ENCODE results near the gene UGGT1.
"Not testable (repeated sequence)": the region's sequence is repeated elsewhere in the genome, so short reads cannot be mapped to it uniquely, and the experiment has no call there.

Gene UGGT1

DNA sequence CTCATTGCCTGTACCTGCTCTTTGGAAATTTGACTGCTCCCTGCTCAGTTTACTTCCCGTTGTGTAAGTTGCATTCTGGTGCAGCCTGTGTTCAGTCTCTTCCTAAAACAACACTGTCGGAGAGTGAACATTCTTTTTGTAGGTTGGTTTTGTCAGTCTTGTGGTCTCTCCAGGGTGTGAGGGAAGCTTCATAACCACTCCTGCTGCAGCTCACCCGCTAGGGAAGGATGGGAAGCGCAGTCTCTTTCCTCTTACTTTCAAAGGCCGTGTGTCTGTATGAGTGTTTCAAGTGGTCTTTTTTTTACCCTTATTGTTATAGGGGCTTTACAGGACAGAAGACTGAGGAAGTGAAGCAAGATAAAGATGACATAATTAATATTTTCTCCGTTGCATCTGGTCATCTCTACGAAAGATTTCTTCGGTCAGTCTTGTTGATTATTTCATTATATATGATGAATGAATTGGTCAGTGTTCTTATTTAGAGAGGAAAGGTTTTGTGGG is 87.2 kb downstream of the UGGT1 start:
- DNase-seq (ENCODE audit: low read depth) = no peak

DNA sequence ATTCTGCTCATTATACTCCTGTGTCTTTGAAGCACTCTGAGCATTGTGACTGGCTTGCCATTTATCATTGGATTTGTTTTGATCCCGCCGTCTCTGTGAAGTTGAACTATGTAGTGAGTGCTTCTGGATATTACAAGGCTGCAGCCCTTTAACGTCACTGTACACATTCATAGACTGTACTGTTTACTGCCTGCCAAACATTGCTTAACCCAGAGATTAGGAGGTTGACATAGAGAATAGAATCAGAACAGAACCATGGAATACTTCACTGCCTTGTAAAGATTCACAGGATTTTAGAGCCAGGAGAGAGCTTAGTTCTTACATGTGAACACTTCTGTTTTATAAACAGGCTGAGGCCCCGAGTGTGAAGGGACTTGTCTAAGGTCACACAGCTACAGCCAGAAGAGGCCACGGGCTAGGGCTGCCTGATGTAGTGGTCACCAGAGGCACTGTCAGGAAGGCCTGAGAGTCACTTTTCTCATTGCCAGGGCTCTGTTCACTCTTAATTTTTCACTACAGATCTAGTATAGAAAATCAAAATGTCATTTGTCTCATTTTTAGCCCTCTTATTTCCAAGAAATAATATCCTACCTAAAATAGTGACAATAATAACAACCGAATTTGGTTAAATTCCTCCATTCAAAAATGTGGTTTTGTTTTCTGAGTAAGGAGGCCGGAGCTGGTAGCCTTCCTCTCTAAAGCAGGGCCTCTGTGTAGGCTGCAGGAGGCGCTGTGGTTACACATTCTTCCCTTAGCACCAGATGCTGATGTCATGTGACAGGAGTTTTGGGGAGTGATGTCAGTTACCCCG is 87.9 kb downstream of the UGGT1 start:
- peak; percentile 12 for DNase-seq (ENCODE audit: low read depth)

DNA sequence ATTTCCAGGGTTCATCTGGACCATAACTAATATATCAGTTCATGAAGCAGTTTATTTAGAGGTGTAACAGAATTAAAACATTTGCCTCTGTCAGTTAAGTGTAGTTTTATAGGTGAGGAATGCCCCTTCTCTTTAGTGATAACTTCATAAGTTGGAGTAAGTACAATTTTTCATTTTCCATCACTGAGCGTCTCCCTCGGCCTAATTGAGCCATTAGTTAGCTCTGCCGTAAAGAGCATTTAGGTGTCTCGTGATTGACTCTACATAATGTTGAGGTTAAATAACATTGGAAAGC is 88.4 kb downstream of the UGGT1 start:
- no peak for DNase-seq (ENCODE audit: low read depth)

DNA sequence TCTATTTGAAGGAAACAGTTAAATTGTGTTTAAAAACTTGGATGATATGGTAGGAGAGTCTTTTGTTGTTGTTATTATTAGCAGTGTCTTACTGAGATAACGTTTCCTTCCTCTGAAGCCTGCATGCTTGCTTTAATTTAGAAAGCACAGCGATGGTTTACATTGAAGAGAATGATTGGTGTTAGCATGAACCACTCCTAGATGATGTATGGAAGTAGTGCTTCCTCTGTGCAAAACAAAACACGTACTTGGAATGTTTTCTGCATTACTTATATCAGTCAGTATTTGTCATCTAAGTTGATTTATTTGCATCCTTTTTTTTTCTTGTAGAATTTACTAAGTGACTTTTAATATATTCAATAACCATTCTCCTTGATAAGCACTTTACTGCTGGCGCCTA is 89.0 kb downstream of the UGGT1 start:
- DNase-seq (ENCODE audit: low read depth) = no peak

DNA sequence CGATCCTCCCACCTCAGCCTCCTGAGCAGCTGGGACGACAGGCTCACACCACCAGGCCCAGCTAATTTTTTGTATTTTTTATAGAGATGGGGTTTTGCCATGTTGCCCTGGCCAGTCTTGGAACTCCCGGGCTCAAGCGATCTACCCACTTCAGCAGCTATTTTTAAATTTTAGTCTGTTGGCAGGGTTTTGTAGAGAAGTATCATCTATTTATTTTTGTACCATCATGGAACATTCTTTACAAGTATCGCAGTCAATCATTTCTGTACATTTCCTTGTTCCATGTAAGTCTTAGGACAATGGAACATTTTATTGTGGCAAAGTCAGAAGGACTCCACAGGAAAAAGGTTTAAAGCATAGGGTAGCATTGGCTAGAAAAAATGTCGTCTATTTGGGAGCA is 94.6 kb downstream of the UGGT1 start:
- no peak for DNase-seq (ENCODE audit: low read depth)

DNA sequence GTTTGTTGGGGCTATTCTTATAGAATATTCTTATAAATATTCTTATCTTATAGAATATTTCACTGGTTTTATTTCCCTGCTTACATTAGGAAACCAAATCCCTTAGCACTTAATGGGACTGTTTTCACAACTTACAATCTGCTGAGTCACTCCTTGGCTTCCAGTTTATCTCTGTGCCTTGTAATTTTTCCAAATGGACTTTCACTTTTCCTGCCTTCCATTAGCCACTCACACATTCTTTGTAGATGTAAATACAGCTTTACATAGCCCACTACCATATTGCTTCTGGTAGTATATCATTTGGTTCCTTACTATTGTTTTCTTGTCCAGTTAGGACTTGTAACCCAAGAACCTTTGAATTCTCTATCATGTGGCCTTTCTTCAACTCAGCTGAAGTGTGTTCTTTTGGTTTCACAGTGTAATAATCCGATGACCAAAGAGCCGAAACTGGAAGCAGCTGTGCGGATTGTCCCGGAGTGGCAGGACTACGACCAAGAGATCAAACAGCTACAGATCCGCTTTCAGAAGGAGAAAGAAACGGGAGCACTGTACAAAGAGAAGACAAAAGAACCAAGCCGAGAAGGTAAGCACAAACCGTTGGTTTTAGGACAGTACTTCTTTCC is 96.1 kb downstream of the UGGT1 start:
- DNase-seq (ENCODE audit: low read depth) = no peak

DNA sequence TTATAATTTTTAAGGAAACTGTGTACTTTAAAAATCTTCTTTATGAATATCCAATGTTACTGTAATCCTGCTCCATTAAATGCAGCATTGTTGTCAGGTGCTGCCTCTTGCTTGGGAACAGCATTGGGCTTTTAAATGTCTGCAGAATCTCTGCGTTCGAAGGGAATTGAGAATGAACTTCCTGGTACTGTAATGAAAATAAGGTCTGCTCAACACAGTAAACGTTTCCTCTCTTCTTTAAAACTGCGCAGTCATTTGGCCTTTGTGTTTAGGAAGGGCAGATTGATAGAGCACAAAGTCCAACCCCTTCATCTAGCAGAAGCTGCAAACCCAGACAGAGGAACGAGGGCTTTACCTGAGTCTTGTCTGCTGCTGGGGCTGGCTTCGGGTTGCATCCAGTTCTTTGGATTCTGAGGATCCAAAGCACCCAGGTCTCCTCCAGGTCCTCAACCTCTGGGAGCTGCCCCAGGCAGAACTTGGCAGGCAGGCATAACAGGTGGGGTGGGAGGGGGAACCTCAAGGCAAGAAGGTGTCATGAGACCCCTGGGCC is 104.5 kb downstream of the UGGT1 start:
- no peak for DNase-seq (ENCODE audit: low read depth)

DNA sequence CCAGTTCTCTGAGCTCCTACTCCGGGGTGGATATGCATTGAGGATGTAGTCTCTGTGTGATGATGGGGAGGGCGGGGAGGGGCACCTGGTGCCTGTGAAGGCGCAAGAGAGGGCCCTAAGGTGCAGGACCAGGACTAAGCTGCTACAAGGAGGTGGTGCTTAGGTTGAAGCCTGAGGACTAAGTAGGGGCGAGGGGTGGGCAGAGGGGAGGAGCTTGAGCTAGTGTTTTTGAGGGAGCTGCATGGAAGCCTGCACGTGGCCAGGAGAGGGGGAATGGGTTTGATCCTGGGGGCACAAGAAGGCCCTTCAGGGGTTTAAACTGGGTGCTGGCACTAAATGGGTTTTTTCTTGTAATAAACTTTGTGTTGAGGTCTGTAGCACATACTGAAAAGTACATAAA is 105.0 kb downstream of the UGGT1 start:
- DNase-seq (ENCODE audit: low read depth) = no peak

DNA sequence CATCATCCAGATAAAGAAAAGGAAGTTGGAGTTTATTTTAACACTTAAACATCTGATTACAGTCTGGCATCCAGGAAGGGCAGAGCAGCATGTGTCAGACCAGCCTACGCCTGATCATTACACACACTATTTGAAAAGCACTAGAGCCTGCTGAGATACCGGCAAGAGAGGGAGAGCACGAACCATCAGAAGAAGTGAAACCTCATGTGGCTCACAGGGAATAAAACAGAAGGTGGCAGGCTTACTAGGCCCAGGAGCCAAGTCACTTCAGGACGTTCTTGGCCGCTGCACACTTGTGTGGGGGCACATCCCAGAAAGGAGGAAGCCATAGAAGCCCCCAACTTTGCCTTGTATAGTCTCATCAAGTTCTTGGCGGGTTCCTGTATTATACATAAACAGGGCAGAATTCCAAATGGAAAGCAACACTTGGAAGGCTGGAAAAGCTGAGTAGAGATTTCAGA is 105.5 kb downstream of the UGGT1 start:
- no peak for DNase-seq (ENCODE audit: low read depth)

DNA sequence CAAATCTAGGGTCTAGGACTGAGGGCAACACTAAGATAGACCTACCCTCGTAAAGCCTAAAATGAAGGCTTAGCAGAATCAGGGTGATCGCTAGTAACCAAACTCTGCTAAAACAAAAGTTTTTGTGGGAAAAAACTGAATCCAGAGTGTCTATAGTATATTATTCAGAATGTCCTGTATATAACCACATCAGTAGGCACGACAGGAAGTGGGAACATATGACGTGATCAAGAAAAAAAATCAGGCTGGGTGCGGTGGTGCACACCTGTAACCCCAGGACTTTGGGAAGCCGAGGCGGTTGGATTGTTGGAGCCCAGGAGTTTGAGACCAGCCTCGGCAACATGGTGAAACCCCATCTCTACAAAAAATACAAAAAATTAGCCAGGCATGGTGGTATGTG is 106.1 kb downstream of the UGGT1 start:
- no peak for DNase-seq (ENCODE audit: low read depth)

DNA sequence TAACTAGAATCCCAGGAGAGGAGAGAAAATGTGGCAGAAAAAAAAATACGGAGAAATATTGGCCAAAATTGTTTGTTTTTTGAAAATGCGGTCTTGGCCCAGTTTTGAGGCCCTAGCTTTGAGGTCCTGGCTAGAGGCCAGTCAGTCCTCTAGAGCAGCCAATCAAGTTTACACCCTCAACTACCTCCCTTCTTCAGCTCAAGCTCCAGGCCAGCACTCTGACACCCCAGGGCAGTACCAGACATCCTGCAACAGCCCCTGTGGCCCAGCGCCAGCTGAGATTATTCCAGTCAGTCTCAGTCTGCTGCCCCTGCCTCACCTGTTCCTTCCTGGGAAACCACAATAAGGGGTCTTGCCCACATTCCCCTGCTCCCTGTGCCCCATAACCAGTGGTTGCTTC is 107.7 kb downstream of the UGGT1 start:
- DNase-seq (ENCODE audit: low read depth) = no peak

DNA sequence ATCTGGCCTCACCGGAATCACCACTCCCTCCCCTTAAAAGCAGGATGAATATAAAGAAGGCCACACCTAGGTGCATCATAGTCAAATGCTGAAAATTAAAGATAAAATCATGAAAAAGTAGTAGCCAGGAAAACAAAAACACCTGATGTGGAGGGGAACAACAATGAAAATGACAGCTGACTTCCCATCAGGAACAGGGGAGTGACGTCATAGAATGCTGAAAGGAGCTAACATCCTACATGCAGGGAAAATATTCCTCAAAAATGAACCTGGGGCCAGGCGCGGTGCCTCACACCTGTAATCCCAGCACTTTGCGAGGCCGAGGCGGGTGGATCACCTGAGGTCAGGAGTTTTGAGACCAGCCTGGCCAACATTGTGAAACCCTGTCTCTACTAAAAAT is 108.1 kb downstream of the UGGT1 start:
- DNase-seq (ENCODE audit: low read depth) = no peak

DNA sequence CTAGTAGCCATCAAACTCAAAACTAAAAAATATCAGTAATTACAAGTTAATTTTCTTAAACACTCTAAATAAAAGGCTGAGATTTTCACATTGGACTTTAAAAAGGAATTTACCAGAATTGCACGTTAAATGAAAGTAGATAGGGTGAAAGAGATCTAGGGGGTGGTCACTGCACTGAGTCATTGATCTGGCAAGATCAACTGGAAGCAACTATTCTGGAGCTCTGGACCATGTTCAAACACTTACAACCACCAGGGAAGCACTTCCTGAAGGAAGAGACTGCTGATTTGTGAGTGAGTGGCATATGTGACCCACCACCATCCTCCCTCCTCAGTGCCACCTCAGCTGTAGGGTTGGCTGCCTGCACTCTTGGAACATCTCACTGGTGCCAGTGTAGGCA is 111.8 kb downstream of the UGGT1 start:
- no peak for DNase-seq (ENCODE audit: low read depth)

DNA sequence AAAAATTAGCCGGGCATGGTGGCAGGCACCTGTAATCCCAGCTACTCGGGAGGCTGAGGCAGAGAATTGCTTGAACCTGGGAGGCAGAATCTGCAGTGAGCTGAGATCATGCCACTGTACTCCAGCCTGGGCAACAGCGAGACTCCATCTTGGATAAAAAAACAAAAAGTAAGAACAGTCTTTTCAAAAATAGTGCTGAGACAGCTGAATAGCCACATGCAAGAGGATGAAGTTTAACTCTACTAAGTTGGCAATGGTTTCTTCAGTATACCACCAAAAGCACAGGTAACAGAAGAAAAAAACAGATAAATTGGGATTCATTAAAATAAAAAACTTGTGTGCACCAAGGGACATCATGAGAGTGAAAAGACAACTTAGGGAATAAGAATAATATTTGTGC is 115.2 kb downstream of the UGGT1 start:
- DNase-seq (ENCODE audit: low read depth) = no peak

DNA sequence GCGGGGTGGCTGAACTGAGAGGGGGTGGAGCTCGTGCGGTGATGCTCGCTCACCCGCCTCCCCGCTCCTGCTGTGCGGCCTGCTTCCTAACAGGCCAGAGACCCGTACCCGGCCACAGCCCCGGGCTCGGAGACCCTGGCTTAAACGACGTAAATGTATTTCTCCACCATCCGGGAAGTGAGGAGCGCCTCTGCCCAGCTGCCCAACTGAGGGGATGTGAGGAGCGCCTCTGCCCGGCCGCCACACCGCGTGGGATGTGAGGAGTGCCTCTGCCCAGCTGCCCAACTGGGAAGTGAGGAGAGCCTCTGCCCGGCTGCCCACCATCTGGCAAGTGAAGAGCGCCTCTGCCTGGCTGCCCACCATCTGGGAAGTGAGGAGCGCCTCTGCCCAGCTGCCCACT is 117.0 kb downstream of the UGGT1 start:
- no peak for DNase-seq (ENCODE audit: low read depth)

DNA sequence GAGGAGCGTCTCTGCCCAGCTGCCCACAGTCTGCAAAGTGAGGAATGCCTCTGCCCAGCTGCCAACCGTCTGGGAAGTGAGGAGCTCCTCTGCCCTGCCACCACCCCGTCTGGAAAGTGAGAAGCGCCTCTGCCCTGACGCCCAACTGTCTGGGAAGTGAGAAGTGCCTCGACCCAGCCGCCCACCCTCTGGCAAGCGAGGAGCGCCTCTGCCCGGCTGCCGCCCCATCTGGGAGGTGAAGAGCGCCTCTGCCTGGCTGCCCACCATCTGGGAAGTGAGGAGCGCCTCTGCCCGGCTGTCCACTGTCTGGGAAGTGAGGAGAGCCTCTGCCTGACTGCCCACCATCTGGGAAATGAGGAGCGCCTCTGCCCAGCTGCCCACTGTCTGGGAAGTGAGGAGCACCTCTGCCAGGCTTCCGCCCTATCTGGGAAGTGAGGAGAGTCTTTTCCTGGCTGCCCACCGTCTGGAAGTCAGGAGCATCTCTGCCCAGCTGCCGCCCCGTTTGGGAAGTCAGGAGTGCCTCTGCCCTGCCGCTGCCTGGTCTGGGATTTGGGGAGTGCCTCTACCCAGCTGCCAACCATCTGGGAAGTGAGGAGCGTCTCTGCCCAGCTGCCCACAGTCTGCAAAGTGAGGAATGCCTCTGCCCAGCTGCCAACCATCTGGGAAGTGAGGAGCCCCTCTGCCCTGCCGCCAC is 117.8 kb downstream of the UGGT1 start:
- not testable (repeated sequence) for DNase-seq (ENCODE audit: low read depth)

DNA sequence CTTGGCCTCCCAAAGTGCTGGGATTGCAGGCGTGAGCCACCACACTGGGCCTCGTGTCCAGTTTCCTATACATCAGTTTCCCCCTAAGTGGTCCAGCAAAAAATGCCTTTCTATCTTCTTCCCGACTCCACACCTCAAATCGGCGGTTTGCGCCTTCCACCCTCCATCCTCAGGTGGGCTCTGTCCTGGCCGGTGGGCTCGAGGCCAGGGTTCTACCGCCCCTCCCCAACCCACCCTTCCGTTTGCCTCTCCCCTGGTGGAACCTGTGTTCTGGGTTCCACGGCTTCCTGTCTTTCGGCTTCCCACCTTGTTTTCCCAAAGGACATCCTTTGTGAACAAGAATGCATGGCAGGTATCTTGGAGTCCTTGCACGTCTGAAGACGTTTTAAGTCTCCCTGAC is 123.3 kb downstream of the UGGT1 start:
- DNase-seq (ENCODE audit: low read depth) = no peak

DNA sequence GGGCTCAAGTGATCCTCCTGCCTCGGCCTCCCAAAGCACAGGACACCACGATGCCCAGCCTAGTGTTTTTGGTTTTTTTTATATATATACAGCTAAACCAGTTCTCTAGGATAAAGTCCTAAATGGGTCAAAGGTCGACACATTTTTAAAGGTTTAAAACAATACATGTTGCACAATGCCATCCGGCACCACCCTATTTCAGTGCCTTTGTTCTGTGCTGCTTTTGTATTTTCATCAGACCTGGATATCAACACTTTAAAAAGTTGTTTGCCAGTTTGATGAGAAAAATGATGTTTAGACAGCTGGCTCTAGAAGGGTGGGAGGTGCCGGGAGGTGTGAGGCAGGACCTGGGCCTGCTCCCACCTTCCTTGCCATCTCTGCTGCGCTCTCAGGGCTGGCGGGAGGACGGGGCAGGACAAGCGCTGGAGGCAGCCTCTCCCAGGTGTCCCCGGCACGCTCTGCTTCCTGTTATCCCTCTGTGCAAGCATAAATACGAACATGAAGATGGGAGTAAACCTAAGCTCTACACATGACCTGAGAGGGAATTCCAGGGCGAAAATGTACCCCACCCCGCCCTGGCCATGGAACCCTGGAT is 124.0 kb downstream of the UGGT1 start:
- no peak for DNase-seq (ENCODE audit: low read depth)

DNA sequence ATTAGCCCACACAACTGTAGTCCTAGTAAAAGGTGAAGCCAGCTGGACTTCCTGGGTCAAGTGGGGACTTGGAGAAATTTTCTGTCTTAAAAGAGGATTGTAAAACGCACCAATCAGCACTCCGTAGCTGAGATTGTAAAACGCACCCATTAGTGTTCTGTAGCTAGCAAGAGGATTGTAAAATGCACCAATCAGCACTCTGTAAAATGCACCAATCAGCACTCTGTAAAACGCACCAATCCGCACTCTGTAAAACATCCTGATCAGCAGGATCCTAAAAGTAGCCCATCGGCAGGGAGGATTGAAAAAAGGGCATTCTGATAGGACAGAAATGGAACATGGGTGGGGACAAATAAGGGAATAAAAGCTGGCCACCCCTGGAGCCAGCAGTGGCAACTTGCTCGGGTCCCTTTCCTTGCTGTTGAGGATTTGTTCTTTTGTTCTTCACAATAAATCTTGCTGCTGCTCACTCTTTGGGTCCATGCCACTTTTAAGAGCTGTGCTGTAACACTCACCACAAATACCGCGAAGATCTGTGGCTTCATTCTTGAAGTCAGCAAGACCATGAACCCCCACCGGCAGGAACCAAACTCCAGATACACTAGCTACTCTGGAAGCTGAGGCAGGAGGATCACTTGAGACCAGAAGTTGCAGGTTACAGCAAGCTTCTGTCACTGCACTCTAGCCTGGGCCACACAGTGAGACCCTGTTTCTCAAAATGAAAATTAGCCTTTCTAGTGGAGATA is 125.1 kb downstream of the UGGT1 start:
- DNase-seq (ENCODE audit: low read depth) = no peak

DNA sequence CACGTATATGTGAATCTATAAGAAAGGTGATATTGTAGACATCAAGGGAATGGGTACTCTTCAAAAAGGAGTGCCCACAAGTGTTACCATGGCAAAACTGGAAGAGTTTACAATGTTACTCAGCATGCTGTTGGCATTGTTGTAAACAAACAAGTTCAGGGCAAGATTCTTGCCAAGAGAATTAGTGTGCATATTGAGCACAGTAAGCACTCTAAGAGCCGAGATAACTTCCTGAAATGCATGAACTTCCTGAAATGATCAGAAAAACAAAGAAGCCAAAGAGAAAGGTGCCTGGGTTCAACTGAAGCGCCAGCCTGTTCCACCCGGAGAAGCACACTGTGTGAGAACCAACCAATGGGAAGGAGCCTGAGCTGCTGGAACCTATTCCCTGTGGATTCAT is 126.7 kb downstream of the UGGT1 start:
- DNase-seq (ENCODE audit: low read depth) = no peak

DNA sequence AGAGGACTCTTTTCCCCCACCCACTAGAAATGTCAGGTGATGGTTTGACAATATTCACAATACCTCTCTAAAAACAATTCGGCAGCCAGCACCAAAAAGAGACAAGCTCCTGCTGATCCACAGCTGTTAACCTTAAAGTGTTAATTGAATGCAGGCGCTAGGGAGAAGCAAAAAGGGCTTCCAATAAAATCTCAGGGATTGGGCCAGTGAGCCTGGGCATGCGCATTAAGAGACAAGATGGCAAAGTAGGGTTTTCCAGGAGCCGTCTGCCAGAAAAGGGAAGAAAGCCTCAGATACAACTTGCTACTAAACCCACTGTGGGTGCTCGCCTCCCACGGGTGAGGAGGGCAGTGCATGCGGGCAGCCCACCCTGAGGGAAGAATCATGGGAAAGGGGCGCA is 128.9 kb downstream of the UGGT1 start:
- no peak for DNase-seq (ENCODE audit: low read depth)

DNA sequence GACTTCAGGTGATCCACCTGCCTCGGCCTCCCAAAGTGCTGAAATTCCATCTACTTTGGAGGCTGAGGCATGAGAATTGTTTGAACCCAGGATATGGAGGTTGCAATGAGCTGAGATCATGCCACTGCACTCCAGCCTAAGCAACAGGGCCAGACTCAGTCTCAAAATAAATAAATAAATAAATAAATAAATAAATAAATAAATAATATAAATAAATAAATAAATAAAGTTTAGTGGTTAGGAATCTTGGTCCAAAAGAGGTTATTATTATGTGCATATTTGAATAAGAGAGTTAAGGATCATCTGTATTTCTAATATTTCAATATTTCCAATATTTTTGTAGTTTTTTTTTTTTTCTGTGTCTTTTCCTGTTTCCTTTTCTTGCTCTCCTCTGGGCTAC is 136.9 kb downstream of the UGGT1 start:
- DNase-seq (ENCODE audit: low read depth) = no peak
